WTC11 (cell line): ENCODE measurements around the gene INTU.

Experiments
- CTCF ChIP-seq: fragments of 200-600 bp; IDR thresholded peaks from 2 replicates; pipeline ENCODE4 v1.8.0; 2022; ENCODE audit warnings: antibody characterized with exemption
- E2F4 ChIP-seq: sonication (generic); formaldehyde crosslinking; IDR thresholded peaks from 2 replicates; pipeline ENCODE4 v1.8.1; 2022; ENCODE audit warnings: low read depth, mild to moderate bottlenecking, moderate library complexity, missing genetic modification reagents, borderline replicate concordance
- GABPB1 ChIP-seq: sonication (generic); formaldehyde crosslinking; IDR thresholded peaks from 2 replicates; pipeline ENCODE4 v1.8.1; 2023; ENCODE audit warnings: mild to moderate bottlenecking, missing genetic modification reagents
- NR2C2 ChIP-seq: sonication (generic); formaldehyde crosslinking; IDR thresholded peaks from 2 replicates; pipeline ENCODE4 v1.8.0; 2022; ENCODE audit warnings: mild to moderate bottlenecking, missing genetic modification reagents
- TCF7 ChIP-seq: sonication (generic); formaldehyde crosslinking; IDR thresholded peaks from 2 replicates; pipeline ENCODE4 v1.8.0; 2022; ENCODE audit warnings: mild to moderate bottlenecking, low read depth, missing genetic modification reagents, moderate library complexity
- TEAD4 ChIP-seq: sonication (generic); formaldehyde crosslinking; IDR thresholded peaks from 2 replicates; pipeline ENCODE4 v1.8.0; 2022; ENCODE audit warnings: mild to moderate bottlenecking, missing genetic modification reagents
- ZNF263 ChIP-seq: sonication (generic); formaldehyde crosslinking; IDR thresholded peaks from 2 replicates; pipeline ENCODE4 v1.8.1; 2022; ENCODE audit warnings: low read depth, mild to moderate bottlenecking, moderate library complexity, missing genetic modification reagents
- ZNF425 ChIP-seq: fragments of 250-450 bp; sonication (Bioruptor Pico); conservative IDR thresholded peaks from 2 replicates; pipeline ENCODE4 v1.9.0; 2021; ENCODE audit warnings: mild to moderate bottlenecking
- TF ChIP-seq, protein P1 (sequence below): sonication (generic); formaldehyde crosslinking; IDR thresholded peaks from 2 replicates; pipeline ENCODE4 v1.8.0; 2023; ENCODE audit warnings: missing genetic modification reagents
- TF ChIP-seq, protein P2 (sequence below): fragments of 250-450 bp; sonication (Bioruptor Pico); IDR thresholded peaks from 2 replicates; pipeline ENCODE4 v1.9.0; 2021; ENCODE audit warnings: mild to moderate bottlenecking

GRCh38 chr4:127641524-127641923 is 8.8 kb downstream of the INTU start:
- no peak for TF ChIP-seq CTCF
- TF ChIP-seq GABPB1 (CRISPR knock-in tag), result no peak
- no peak for TF ChIP-seq ZNF425 (CRISPR knock-in tag)
- TF ChIP-seq TCF7 (CRISPR knock-in tag), result no peak
- TF ChIP-seq E2F4 (CRISPR knock-in tag), result no peak
- TF ChIP-seq, protein P1, sequence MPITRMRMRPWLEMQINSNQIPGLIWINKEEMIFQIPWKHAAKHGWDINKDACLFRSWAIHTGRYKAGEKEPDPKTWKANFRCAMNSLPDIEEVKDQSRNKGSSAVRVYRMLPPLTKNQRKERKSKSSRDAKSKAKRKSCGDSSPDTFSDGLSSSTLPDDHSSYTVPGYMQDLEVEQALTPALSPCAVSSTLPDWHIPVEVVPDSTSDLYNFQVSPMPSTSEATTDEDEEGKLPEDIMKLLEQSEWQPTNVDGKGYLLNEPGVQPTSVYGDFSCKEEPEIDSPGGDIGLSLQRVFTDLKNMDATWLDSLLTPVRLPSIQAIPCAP (CRISPR knock-in tag), result no peak
- TF ChIP-seq NR2C2 (CRISPR knock-in tag), result no peak
- TF ChIP-seq ZNF263 (CRISPR knock-in tag), result no peak
- no peak for TF ChIP-seq TEAD4 (CRISPR knock-in tag)
- TF ChIP-seq, protein P2, sequence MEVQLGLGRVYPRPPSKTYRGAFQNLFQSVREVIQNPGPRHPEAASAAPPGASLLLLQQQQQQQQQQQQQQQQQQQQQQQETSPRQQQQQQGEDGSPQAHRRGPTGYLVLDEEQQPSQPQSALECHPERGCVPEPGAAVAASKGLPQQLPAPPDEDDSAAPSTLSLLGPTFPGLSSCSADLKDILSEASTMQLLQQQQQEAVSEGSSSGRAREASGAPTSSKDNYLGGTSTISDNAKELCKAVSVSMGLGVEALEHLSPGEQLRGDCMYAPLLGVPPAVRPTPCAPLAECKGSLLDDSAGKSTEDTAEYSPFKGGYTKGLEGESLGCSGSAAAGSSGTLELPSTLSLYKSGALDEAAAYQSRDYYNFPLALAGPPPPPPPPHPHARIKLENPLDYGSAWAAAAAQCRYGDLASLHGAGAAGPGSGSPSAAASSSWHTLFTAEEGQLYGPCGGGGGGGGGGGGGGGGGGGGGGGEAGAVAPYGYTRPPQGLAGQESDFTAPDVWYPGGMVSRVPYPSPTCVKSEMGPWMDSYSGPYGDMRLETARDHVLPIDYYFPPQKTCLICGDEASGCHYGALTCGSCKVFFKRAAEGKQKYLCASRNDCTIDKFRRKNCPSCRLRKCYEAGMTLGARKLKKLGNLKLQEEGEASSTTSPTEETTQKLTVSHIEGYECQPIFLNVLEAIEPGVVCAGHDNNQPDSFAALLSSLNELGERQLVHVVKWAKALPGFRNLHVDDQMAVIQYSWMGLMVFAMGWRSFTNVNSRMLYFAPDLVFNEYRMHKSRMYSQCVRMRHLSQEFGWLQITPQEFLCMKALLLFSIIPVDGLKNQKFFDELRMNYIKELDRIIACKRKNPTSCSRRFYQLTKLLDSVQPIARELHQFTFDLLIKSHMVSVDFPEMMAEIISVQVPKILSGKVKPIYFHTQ (CRISPR knock-in tag), result no peak
